GM19324 (cell line): ENCODE measurements around the gene GOLGA8M.
"Not testable (repeated sequence)": the region's sequence is repeated elsewhere in the genome, so short reads cannot be mapped to it uniquely, and the experiment has no call there.

Experiments
- ATAC-seq: cut with Tn5 transposase; IDR thresholded peaks from one replicate; pipeline ENCODE4 v1.9.1; 2021; ENCODE audit warnings: mild to moderate bottlenecking, moderate library complexity; ENCODE audit not compliant: unreplicated experiment, low FRiP score

Gene GOLGA8M, protein sequence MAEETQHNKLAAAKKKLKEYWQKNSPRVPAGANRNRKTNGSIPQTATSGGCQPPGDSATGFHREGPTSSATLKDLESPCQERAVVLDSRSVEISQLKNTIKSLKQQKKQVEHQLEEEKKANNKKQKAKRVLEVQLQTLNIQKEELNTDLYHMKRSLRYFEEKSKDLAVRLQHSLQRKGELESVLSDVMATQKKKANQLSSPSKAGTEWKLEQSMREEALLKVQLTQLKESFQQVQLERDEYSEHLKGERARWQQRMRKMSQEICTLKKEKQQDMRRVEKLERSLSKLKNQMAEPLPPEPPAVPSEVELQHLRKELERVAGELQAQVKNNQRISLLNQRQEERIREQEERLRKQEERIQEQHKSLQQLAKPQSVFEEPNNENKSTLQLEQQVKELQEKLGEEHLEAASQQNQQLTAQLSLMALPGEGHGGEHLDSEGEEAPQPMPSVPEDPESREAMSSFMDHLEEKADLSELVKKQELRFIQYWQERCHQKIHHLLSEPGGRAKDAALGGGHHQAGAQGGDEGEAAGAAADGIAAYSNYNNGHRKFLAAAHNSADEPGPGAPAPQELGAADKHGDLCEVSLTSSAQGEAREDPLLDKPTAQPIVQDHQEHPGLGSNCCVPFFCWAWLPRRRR

DNA sequence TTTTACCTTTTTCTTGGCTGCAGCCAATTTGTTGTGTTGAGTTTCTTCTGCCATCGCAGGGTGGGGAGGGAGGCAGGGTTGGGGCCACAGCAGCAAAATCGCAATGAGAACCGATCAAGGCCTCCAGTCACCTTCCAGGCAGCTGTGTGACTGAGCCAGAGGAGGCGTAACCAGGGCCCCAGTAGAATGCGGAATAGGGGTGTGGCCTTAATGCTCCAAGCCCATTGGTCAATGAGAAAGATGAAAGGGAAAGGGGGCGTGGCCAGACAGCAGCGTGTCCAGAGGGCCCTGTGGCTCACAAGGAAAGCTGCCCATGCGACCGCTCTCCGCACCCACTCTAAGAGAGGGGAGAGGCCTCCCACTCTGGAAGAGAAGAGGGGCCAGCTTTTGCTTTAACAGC, at the start of gene GOLGA8M:
Gene GOLGA8M, minus strand, starts transcription at position 152 of the 400 bp plus-strand sequence. Its CDS starts 98 bp downstream, at position 54.
- not testable (repeated sequence) for ATAC-seq

DNA sequence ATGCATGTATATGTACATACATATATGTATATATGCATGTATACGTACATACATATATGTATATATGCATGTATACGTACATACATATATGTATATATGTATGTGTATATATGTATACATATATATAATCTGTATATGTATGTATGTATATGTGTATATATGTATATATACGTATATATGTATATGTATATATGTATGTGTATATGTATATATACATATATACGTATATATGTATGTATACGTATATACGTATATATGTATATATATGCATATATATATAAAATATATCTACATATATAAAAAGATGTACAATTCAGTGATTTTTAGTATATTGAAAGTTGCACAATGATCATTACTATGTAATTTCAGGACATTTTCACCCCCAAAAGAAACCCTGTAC, 30.7 kb upstream of the GOLGA8M start:
- not testable (repeated sequence) for ATAC-seq

- ATAC-seq: not testable (repeated sequence)
Observed at GRCh38 chr15:28738590-28739292, 26.5 kb upstream of the GOLGA8M start.

DNA sequence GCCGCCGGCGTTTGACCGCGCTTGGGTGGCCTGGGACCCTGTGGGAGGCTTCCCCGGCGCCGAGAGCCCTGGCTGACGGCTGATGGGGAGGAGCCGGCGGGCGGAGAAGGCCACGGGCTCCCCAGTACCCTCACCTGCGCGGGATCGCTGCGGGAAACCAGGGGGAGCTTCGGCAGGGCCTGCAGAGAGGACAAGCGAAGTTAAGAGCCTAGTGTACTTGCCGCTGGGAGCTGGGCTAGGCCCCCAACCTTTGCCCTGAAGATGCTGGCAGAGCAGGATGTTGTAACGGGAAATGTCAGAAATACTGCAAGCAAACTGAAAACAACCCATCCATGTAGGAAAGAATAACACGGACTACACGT, 26.0 kb upstream of the GOLGA8M start:
- not testable (repeated sequence) for ATAC-seq

- not testable (repeated sequence) for ATAC-seq
Observed at GRCh38 chr15:28737521-28738199, 25.4 kb upstream of the GOLGA8M start.

GRCh38 chr15:28728061-28728460, 15.8 kb upstream of the GOLGA8M start:
- ATAC-seq: not testable (repeated sequence)

DNA sequence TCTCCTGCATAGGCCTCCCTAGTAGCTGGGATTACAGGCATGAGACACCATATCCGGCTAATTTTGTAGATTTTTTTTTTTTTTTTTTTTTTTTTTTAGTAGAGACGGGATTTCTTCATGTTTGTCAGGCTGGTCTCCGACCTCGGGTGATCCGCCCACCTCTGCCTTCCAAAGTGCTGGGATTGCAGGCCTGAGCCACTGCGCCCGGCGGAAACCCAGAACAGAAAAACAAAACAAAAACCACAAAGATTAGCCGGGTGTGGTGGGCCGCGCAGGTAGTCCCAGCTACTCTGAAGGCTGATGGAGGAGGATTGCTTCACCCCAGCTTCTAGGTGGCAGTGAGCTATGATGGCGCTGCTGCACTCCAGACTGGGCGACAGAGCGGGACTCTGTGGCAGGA, 14.8 kb upstream of the GOLGA8M start:
- ATAC-seq: not testable (repeated sequence)

DNA sequence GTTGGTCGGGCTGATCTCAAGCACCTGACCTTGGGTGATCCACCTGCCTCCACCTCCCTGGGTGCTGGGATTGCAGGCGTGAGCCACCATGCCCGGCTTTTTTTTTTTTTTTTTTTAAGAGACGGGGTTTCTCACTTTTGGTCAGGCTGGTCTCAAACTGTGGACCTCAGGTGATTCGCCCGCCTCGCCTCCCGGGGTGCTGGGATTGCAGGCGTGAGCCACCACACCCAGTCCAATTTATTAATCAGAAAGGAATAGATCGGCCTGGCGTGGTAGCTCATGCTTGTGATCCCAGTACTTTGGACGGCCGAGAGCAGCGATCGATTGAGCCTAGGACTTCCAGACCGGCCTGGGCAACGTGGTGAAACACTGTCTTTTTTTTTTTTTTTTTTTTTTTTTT, 13.9 kb upstream of the GOLGA8M start:
- no peak for ATAC-seq

GRCh38 chr15:28725556-28725955, 13.3 kb upstream of the GOLGA8M start:
- no peak for ATAC-seq

GRCh38 chr15:28723986-28724385, 11.8 kb upstream of the GOLGA8M start:
- ATAC-seq: not testable (repeated sequence)

DNA sequence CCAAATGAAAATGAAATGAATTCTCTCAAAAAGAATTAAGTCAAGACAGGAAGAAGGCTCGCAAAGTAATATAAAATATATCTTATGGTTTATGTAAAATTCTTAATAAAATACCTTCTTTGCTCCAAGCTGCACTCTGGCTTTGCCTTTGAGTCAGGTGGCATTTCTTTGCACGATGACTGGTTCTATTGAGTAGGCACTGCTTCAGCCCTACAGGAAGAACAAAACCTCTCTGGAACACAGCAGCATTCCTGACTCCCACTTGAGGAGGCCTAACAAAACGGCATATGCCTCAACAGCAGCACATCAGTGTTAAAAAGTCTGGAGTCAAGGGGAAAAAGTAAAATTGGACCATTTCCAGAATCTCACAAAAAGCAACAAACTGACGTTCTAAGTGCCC, 7.4 kb upstream of the GOLGA8M start:
- ATAC-seq: not testable (repeated sequence)

DNA sequence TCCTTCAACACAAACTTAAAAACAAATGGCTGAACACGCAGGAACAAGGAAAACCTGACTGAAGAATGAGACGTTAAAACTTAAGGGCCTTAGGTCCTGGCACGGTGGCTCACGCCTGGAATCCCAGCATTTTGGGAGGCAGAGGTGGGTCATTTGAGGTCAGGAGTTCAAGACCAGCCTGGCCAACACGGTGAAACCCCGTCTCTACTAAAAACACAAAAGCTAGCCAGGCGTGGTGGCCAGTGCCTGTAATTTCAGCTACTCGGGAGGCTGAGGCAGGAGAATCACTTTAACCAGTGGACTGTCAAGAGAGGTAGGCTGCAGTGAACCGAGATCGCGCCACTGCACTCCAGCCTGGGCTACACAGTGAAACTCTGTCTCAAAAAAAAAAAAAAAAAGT, 6.4 kb upstream of the GOLGA8M start:
- ATAC-seq: not testable (repeated sequence)

DNA sequence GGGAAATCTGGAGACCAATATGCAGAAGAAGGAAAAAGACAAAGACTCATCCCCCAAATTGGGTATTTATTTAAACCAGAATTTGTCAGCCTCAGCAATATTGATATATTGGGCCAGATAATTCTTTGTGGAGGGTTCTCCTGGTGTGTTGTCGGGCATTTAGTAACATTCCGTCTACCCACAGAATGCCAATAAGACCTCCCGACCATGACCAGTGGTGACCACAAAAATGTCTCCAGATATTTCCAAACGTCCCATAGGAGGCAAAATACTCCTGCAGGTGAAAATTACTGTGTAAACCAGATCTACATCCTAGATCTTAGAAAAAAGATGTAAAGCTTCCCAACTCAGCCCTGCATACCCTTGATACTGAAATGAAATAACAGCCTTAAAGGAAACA, 2.0 kb upstream of the GOLGA8M start:
- ATAC-seq: not testable (repeated sequence)

- not testable (repeated sequence) for ATAC-seq
Observed at GRCh38 chr15:28703927-28704326, 8.3 kb downstream of the GOLGA8M start.

DNA sequence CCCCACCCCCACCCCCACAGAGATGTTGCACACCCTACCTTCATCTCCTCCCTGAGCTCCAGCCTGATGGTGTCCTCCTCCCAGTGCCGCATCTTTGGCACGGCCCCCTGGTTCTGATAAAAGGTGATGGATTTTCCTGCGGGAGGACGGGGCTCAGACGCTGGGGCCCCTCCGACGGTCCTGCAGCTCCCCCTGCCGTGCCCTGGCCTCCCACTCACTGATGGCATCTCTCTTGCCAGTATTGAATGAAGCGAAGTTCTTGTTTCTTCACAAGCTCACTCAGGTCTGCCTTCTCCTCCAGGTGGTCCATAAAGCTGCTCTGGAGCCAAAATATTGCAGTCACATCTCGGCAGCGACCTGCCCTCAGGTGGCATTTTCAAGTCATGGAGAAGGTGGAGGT, 9.8 kb downstream of the GOLGA8M start:
- not testable (repeated sequence) for ATAC-seq

DNA sequence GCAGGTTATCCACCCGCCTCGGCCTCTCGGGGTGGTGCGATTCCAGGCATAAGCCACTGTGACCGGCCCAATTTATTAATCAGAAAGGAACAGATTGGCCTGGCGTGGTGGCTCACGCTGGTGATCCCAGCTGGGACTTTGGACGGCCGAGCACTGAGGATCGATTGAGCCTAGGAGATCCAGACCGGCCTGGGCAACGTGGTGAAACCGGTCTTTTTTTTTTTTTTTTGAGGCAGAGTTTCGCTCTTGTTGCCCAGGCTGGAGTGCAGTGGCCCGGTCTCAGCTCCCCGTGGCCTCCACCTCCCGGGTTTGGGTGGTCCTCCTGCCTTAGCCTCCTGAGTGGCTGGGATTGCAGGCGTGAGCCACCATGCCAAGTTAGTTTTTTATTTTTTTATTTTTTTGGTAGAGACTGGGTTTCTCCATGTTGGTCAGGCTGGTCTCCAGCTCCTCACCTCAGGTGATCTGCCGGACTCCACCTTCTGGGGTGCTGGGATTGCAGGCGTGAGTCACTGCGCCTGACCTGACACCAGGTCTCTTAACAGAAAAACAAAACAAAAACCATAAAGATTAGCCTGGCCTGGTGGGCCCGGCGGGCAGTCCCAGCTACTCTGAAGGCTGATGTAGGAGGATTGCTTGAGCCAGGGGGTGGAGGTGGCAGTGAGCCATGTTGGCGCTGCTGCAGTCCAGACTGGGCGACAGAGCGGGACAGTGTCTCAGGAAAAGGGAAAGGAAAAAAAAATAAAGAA, 18.0 kb downstream of the GOLGA8M start:
- ATAC-seq: not testable (repeated sequence)

GRCh38 chr15:28693021-28693420, 19.2 kb downstream of the GOLGA8M start:
- not testable (repeated sequence) for ATAC-seq

DNA sequence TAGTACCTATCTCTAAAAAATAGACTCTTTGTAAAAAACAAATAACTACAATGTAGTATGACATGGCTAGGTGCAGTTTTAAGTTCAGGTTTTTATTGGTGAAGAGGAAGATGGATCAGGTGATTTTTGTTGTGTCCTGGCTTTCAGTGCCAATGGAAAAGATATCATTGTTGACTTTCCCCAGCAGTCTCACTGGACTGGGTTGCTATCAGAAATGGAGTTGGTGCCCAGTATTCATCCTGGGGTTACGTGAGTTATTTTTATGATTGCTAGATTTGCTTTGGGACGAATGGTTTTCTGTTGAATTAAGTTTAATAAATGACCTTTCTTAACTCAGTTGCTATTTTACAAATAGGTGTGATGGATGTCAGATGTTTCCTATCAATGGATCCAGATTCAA, 38.7 kb downstream of the GOLGA8M start:
- not testable (repeated sequence) for ATAC-seq

- not testable (repeated sequence) for ATAC-seq
Observed at GRCh38 chr15:28672122-28672521, 40.1 kb downstream of the GOLGA8M start.

DNA sequence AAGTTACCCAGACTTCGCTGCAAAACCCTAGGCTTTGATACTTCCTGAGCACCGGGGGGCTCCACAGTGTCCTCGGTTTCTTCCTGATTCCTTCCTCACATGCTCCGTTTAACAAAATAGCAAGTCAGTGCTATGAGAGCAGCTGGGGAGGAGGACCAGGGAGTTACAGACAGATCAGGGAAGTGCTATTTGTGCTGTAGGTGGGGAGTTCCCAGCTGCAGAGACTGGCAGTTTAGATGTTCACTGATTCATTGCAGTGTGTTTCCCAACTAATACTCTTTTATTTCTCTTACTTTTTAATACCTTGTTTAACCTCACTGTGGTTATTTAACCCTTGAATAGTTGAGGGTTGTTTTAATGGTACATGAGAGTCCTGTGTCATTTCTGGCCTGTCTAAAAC, 45.8 kb downstream of the GOLGA8M start:
- ATAC-seq: not testable (repeated sequence)
